Gastroesophageal sphincter (tissue), 4 donors: ENCODE data around the gene LY6G6D. TPM values are rescaled to one million over a fixed set of nuclear protein-coding genes. Genes with fewer than 3 reads are reported as not detected.

Experiments
- ATAC-seq: fragments of 150-250 bp; one replicate; pipeline ENCODE4 v1.9.1; 2016; ENCODE audit warnings: mild to moderate bottlenecking, moderate library complexity
- H3K27ac ChIP-seq, 4 donors: fragments of 200-600 bp; sonication (generic) in 3 of 4; 1 replicate in 3 of 4; 2 replicates in 1 of 4; pipeline ENCODE4 v1.5.1; 2016 to 2019
- H3K27me3 ChIP-seq: fragments of 200-600 bp; sonication (generic); one replicate; pipeline ENCODE4 v1.5.1; 2019
- H3K36me3 ChIP-seq, 2 donors: fragments of 200-600 bp; sonication (generic); one replicate each; pipeline ENCODE4 v1.5.1; 2019; ENCODE audit warnings: control low read depth in 1 of 2
- H3K4me1 ChIP-seq, 3 donors: fragments of 200-600 bp; sonication (generic); 1 replicate in 2 of 3; 2 replicates in 1 of 3; pipeline ENCODE4 v1.5.1; 2016 to 2019; ENCODE audit warnings: control low read depth in 2 of 3
- H3K4me3 ChIP-seq, 2 donors: fragments of 200-600 bp; sonication (generic); one replicate each; pipeline ENCODE4 v1.5.1; 2019; ENCODE audit warnings: mild to moderate bottlenecking in 1 of 2, moderate library complexity in 1 of 2
- H3K9me3 ChIP-seq, 3 donors: fragments of 200-600 bp; sonication (generic); one replicate each; pipeline ENCODE4 v1.5.1; 2017 to 2019; ENCODE audit warnings: control low read depth in 2 of 3
- CTCF ChIP-seq, 4 experiments: fragments of 200-600 bp in 2 of 4; fragments of 450-650 bp in 2 of 4; sonication (generic) in 1 of 4; IDR thresholded peaks; one replicate each; pipeline ENCODE4 v1.5.1; 2017 to 2019; ENCODE audit warnings: antibody characterized with exemption in 4 of 4, mild to moderate bottlenecking in 2 of 4, moderate library complexity in 2 of 4
- EP300 ChIP-seq: sonication (generic); formaldehyde crosslinking; IDR thresholded peaks from one replicate; pipeline ENCODE4 v1.6.1; 2017; ENCODE audit warnings: antibody characterized with exemption, mild to moderate bottlenecking
- POLR2A ChIP-seq, 2 donors: fragments of 450-650 bp; IDR thresholded peaks; one replicate each; pipeline ENCODE4 v1.6.1; 2017; ENCODE audit warnings: antibody characterized with exemption in 2 of 2, mild to moderate bottlenecking in 2 of 2, moderate library complexity in 1 of 2
- POLR2AphosphoS5 ChIP-seq: sonication (generic); formaldehyde crosslinking; IDR thresholded peaks from one replicate; pipeline ENCODE4 v1.6.1; 2017; ENCODE audit warnings: antibody characterized with exemption
- WGBS, 2 donors: methylation state at CpG; one replicate each; pipeline ENCODE4 v1.1.5; 2018; ENCODE audit warnings: low coverage in 1 of 2; 5-methylcytosine and 5-hydroxymethylcytosine counted together
- total RNA-seq, 4 donors: library from RNA; depleted of rRNA; stranded (reverse); fragments of >200 nt; gene quantifications; one replicate each; pipeline ENCODE4 v1.1.0, GENCODE V29; 2016

The LY6G6D gene
- total RNA-seq, 4 donors from 2014 or later, result not detected

- WGBS, 2 donors, result 0 to 1% methylated on average over 6 to 17 of the region's 40 CpGs
- TF ChIP-seq CTCF (IDR thresholded peaks at IDR 0.05) (peak in 3 of 4 experiments; percentile 28 to 42 (median 38)), POLR2A (IDR thresholded peaks at IDR 0.05) (no peak)
- H3K4me3 ChIP-seq, result peak overlapping the region; percentile 46 to 50
- ATAC-seq, result peak; percentile 52
- H3K9me3 ChIP-seq, result no peaks in the 10 kb centered on the region
- H3K27ac ChIP-seq, result peak overlapping the region in 3 of 4 donors; percentile 16 to 86 (median 67)
- peaks cover 0 to 9% of the 10 kb centered on the region in 2 donors for H3K36me3 ChIP-seq
- peaks cover 0 to 35% (median 5%) of the 10 kb centered on the region in 3 donors for H3K4me1 ChIP-seq
- no peaks in the 10 kb centered on the region for H3K27me3 ChIP-seq
These were observed 33.9 kb upstream of the LY6G6D start for GRCh38 chr6:31681135-31681671.

DNA sequence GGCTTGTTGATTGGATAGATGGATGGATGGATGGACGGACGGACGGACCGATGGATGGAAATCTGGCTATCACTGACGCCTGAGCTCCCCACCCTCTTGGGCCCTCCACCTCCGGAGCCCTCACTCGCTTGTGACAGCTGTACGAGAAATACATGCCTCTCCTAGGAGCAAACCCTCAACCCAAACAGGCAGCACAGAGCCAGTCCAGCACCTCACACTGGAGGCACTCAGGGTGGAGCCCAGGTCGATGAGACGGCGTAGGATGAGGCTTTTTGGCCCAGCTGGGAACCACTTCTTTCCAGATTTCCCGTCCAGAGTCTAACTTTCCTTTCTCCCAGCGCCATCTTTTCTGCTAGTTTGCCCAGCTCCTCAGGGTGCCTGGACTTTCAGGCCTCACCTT is 31.6 kb upstream of the LY6G6D start:
- 59 to 77% methylated on average over 5 to 11 of the region's 13 CpGs for WGBS, 2 donors
- TF ChIP-seq EP300, result no peak
- TF ChIP-seq CTCF (IDR thresholded peaks at IDR 0.05), result no peak
- no peak for TF ChIP-seq POLR2AphosphoS5
- TF ChIP-seq POLR2A (IDR thresholded peaks at IDR 0.05), result no peak
- H3K4me3 ChIP-seq, result peak overlapping the region in 1 of 2 donors; percentile 39
- peaks cover 0 to 35% (median 5%) of the 10 kb centered on the region in 3 donors for H3K4me1 ChIP-seq
- H3K36me3 ChIP-seq, result peaks cover 0 to 33% of the 10 kb centered on the region in 2 donors
- H3K27me3 ChIP-seq, result no peaks in the 10 kb centered on the region
- no peak for ATAC-seq
- no peaks in the 10 kb centered on the region for H3K9me3 ChIP-seq
- peak overlapping the region in 1 of 4 donors; percentile 47 for H3K27ac ChIP-seq

DNA sequence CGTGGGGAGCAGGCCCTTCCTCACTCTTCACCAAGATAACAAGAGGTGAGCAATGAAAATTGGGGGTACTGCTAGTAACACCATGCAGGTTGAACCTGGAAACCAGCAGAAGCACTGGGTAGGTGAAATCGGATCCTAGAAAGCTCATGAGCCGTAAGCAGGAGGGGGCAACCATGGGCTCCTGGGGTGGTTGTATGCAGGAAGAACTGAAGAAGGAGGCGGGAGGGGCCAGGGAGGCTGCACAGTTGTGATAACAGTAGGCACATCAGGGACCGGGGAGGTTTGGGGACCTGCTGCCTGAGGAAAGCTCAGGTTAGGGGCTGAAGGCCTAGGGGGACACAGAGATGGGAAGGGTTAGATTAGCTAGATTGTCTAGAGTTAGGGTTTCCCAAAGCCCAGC is 28.7 kb upstream of the LY6G6D start:
- no peak for ATAC-seq
- Histone ChIP-seq H3K27ac (no peak overlapping the region), H3K36me3 (peaks cover 0 to 62% of the 10 kb centered on the region in 2 donors), H3K4me3 (no peak overlapping the region), H3K4me1 (peaks cover 0 to 19% (median 0%) of the 10 kb centered on the region in 3 donors), H3K9me3 (no peaks in the 10 kb centered on the region), H3K27me3 (no peaks in the 10 kb centered on the region)
- 69 to 84% methylated on average over 4 to 5 of the region's 5 CpGs for WGBS, 2 donors
- no peak for TF ChIP-seq POLR2AphosphoS5
- no peak for TF ChIP-seq EP300
- TF ChIP-seq POLR2A (IDR thresholded peaks at IDR 0.05), result no peak
- no peak for TF ChIP-seq CTCF (IDR thresholded peaks at IDR 0.05)

DNA sequence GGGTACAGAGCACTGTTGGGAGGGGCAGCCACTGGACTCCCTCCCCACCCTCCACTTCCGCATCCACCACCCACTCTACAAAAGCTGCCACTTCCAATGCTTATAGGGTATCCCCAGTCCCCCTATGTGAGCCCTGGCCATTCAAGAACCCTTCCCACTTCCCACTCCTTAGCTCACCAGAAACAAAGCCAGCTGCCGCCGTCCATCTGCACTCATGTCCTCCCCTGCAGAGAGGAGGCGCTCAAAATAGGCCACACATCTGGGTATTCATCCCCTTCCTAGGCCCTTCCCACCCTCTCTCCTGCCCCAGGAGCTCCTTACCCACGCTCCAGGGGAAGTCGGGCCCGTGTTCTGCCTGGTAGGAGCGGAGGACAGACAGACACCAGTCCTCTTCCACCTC is 27.8 kb upstream of the LY6G6D start:
- H3K4me1 ChIP-seq, result peaks cover 0 to 13% (median 0%) of the 10 kb centered on the region in 3 donors
- TF ChIP-seq POLR2AphosphoS5 (no peak), CTCF (IDR thresholded peaks at IDR 0.05) (no peak), POLR2A (IDR thresholded peaks at IDR 0.05) (no peak), EP300 (no peak)
- no peak overlapping the region for H3K27ac ChIP-seq
- no peaks in the 10 kb centered on the region for H3K9me3 ChIP-seq
- WGBS, 2 donors, result 83 to 87% methylated on average over 4 to 8 of the region's 8 CpGs
- H3K4me3 ChIP-seq, result no peak overlapping the region
- peaks cover 0 to 70% of the 10 kb centered on the region in 2 donors for H3K36me3 ChIP-seq
- H3K27me3 ChIP-seq, result no peaks in the 10 kb centered on the region
- ATAC-seq, result no peak
